A549 (cell line): ENCODE measurements around the gene TRIM9.

ENCODE experiments used
- CHD2 ChIP-seq: fragments of 150-350 bp; IDR thresholded peaks from 2 replicates; pipeline ENCODE4 v1.6.1; 2014; ENCODE audit warnings: low read length; ENCODE audit not compliant: partially characterized antibody
- CTCF ChIP-seq: fragments of >200 bp; sonication (Bioruptor Twin); formaldehyde crosslinking; IDR thresholded peaks from 3 replicates; pipeline ENCODE4 v1.5.1; 2016
- E2F6 ChIP-seq: IDR thresholded peaks from 2 replicates; pipeline ENCODE4 v1.6.1; 2012; ENCODE audit warnings: low read depth, borderline replicate concordance
- EP300 ChIP-seq, 2 experiments: fragments of >200 bp; sonication (Bioruptor Twin); formaldehyde crosslinking; IDR thresholded peaks; 2 replicates in 1 of 2; 3 replicates in 1 of 2; pipeline ENCODE4 v1.6.1; 2016 to 2017
- GATA3 ChIP-seq: IDR thresholded peaks from 2 replicates; pipeline ENCODE4 v1.6.1; 2012; ENCODE audit warnings: borderline replicate concordance
- JUN ChIP-seq, 2 experiments: fragments of >200 bp; sonication (Bioruptor Twin); formaldehyde crosslinking; IDR thresholded peaks; 2 replicates in 1 of 2; 3 replicates in 1 of 2; pipeline ENCODE4 v1.6.1; 2016 to 2017
- MAZ ChIP-seq: fragments of 150-350 bp; IDR thresholded peaks from 2 replicates; pipeline ENCODE4 v1.6.1; 2014; ENCODE audit warnings: antibody characterized with exemption, low read depth, low read length, borderline replicate concordance
- MYC ChIP-seq: IDR thresholded peaks from 2 replicates; pipeline ENCODE4 v1.6.1; 2012; ENCODE audit warnings: mild to moderate bottlenecking, inconsistent platforms, low read length, improper control_type of control experiment, borderline replicate concordance
- POLR2A ChIP-seq: IDR thresholded peaks from 2 replicates; pipeline ENCODE4 v1.6.1; 2012; ENCODE audit warnings: mild to moderate bottlenecking, low read length
- RAD21 ChIP-seq, 2 experiments: fragments of >200 bp in 1 of 2; sonication (Bioruptor Twin) in 1 of 2; formaldehyde crosslinking in 1 of 2; IDR thresholded peaks in 1 of 2; conservative IDR thresholded peaks in 1 of 2; 2 replicates in 1 of 2; 3 replicates in 1 of 2; pipeline ENCODE4 v1.6.1; 2012 to 2018; ENCODE audit warnings: inconsistent platforms in 1 of 2
- RFX5 ChIP-seq: fragments of 450-650 bp; IDR thresholded peaks from 2 replicates; pipeline ENCODE4 v1.7.1; 2014; ENCODE audit warnings: antibody characterized with exemption, mild to moderate bottlenecking, moderate library complexity
- SMC3 ChIP-seq: fragments of >200 bp; sonication (Bioruptor Twin); formaldehyde crosslinking; IDR thresholded peaks from 3 replicates; pipeline ENCODE4 v1.6.1; 2018; ENCODE audit warnings: inconsistent platforms
- USF2 ChIP-seq: fragments of 450-650 bp; IDR thresholded peaks from 2 replicates; pipeline ENCODE4 v1.6.1; 2014; ENCODE audit warnings: antibody characterized with exemption

- no peak for TF ChIP-seq RFX5
- TF ChIP-seq CTCF: no peak
- no peak for TF ChIP-seq E2F6
- no peak for TF ChIP-seq MAZ
- no peak for TF ChIP-seq SMC3
- no peak for TF ChIP-seq USF2
- TF ChIP-seq GATA3: no peak
- no peak for TF ChIP-seq MYC
- TF ChIP-seq POLR2A: no peak
- no peak for TF ChIP-seq JUN (IDR thresholded peaks at IDR 0.05)
- no peak for TF ChIP-seq EP300 (IDR thresholded peaks at IDR 0.05)
- no peak for TF ChIP-seq RAD21 (conservative IDR thresholded peaks at IDR 0.05 in 1 of 2, IDR thresholded peaks at IDR 0.05 in 1 of 2)
- TF ChIP-seq CHD2: no peak
These were observed 123.8 kb downstream of the TRIM9 start for GRCh38 chr14:50970886-50971781.
